RWPE1 (cell line): ENCODE measurements around the gene TMED9.
"Not testable (repeated sequence)": the region's sequence is repeated elsewhere in the genome, so short reads cannot be mapped to it uniquely, and the experiment has no call there.

ENCODE experiments used
- CTCF ChIA-PET: fragments of 350-600 bp; sonication (Branson Sonifier 250); formaldehyde crosslinking; extraction: SDS; loops from one replicate; lab custom pipeline; 2021; lab: Yijun Ruan, JAX
- POLR2A ChIA-PET: fragments of 400-600 bp; formaldehyde crosslinking; extraction: SDS; loops from one replicate; lab custom pipeline; 2020; ENCODE audit warnings: antibody characterized with exemption; ENCODE audit not compliant: low non-redundant PET; lab: Yijun Ruan, JAX
- DNase-seq: peaks from one replicate; pipeline ENCODE4 v3.0.0; 2012; ENCODE audit warnings: low spot score
- H3K27ac ChIP-seq: fragments of 450-650 bp; 2 replicates; pipeline ENCODE4 v1.5.1; 2017
- CTCF ChIP-seq: fragments of 450-650 bp; conservative IDR thresholded peaks from 2 replicates; pipeline ENCODE4 v1.5.1; 2017; ENCODE audit warnings: low read depth, mild to moderate bottlenecking

Gene TMED9

GRCh38 chr5:177610770-177611445 is 18.9 kb downstream of the TMED9 start:
- TF ChIP-seq CTCF, result no peak
- ChIA-PET CTCF (interaction anchor here (0.6 kb wide), 1 partner anchor 10 kb away, joined by 3 read pairs; no protein-coding TSS in a partner anchor), POLR2A (no interaction called here)
- no peak for DNase-seq
- H3K27ac ChIP-seq, result peak overlapping the region; percentile 59

DNA sequence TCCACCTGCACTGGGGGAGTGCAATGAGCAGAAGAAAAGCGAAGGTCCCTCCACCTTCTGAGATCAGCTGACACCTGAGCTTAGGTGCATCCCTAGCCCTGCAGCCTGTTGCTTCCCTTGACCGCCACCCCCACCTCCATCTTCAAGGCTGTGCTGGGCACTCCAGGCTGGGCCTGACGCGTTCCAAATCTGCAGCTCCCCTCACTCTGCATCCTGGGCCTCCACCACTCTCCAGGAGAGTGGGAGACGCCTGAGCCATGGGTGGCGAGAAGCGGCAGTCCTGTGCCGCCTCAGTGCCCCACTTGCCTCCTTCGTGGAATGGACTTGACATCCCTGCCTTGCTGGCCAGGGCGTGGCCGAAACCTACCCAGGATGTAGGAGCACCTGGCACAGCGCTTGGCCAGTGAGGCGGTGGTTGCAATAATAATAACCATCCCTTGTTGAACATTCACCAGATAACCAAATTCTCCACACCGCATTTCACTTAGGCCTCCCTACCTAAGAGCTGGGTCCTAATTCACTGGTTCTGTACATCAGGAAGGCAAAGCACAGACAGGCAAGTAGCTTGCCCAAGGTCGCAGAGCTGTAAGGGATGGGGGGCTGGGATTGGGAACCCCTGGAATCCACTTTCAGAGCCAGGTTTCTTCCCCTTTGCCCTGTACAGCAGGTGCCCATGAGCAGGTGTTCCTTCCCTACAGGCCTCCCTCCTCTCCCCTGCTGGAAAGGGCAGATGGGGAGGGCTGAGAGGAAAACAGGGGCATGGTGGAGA is 19.6 kb downstream of the TMED9 start:
- H3K27ac ChIP-seq, result no peak overlapping the region; the same call in 1 of the 2 replicates
- no peak for TF ChIP-seq CTCF
- no peak for DNase-seq
- CTCF ChIA-PET, result interaction anchor here (0.6 kb wide), 1 partner anchor 376 kb away, joined by 4 read pairs; no protein-coding TSS in a partner anchor
- POLR2A ChIA-PET, result no interaction called here

DNA sequence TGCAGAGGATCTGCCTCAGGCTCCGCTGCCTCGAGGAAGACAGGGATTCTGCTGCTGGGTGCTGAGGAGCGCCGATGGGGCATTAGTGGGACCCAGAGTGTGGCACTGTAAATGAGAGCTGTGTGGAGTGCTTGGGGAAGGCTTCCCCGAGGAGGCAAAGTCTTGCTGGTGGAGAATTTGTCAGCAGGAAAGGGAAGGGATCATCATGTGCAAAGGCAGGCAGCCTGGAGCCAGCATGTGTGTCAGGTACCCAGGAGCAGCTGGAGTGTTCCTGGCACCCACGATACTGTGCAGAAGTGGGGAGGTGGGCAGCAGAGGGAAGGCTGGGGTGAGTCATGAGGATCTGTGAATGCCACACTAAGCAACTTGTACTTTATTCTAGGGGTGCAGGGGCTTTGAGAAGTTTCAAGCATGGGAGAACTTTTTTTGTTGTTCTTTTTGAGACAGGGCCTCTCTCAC is 20.2 kb downstream of the TMED9 start:
- DNase-seq, result no peak
- H3K27ac ChIP-seq, result peak overlapping the region; percentile 6
- POLR2A ChIA-PET, result no interaction called here
- CTCF ChIA-PET, result interaction anchor here (0.6 kb wide), 1 partner anchor 376 kb away, joined by 4 read pairs; no protein-coding TSS in a partner anchor
- no peak for TF ChIP-seq CTCF

DNA sequence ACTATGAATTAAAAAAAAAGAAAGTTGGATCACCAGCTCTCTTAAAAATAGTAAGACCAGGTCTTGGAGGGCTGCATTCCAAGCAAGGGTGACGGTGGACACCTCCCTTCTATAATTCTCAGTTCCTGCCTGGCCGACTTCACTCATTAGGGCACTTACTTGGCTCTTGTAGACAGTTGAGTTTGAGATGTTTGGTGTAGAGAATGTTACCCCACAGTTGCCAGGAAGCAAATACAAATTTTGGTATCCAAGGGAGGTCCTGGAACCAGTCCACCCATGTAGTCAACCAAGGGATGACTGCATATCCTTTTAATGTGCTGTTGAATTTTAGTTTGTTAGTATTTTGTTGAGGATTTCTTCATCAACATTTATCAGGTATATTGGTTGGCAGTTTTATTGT is 28.6 kb downstream of the TMED9 start:
- POLR2A ChIA-PET, result no interaction called here
- no peak for DNase-seq
- no peak overlapping the region for H3K27ac ChIP-seq
- TF ChIP-seq CTCF, result no peak
- CTCF ChIA-PET, result interaction anchor here (0.6 kb wide), 1 partner anchor 10 kb away, joined by 3 read pairs; no protein-coding TSS in a partner anchor

DNA sequence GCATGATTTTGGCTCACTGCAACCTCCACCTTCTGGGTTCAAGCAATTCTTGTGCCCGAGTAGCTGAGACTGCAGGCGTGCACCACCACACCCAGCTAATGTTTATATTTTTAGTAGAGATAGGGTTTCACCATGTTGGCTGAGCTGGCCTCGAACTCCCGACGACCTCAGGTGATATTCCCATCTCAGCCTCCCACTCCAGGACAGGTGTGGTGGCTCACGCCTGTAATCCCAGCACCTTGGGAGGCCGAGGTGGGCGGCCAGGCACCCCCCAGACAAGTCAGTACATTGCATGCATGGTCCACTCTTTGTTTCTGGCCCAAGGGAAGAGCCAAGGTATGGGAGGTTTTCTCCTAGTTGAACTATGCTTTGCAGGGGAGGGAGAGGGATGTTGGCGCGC is 32.2 kb downstream of the TMED9 start:
- CTCF ChIA-PET, result interaction anchor here (0.6 kb wide), 1 partner anchor 28 kb away, joined by 3 read pairs; no protein-coding TSS in a partner anchor
- POLR2A ChIA-PET, DNase-seq: not testable (repeated sequence)

DNA sequence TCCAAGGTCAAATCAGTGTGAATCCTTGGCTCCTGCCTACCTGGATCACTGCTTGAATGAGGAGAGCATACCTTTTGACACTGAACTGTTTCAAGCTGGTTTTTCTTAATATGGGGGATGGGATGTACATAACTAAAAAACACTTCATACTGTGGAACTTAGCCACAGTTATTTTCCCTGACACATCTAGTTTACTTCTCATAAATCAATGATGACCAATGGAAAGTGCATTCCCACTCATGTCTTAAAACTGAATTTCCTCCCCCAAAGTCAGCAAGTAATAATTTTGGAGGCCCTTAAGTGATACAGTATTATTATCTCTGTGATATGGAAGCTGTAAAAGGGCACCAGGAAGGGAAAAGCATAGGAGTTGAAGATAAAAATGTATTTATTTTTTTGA is 38.2 kb downstream of the TMED9 start:
- POLR2A ChIA-PET, CTCF ChIA-PET, H3K27ac ChIP-seq, DNase-seq: not testable (repeated sequence)

More for the DNA sequence above, 32.2 kb downstream of the TMED9 start:
- H3K27ac ChIP-seq, result not testable (repeated sequence)

- H3K27ac ChIP-seq, POLR2A ChIA-PET, CTCF ChIA-PET, DNase-seq: not testable (repeated sequence)
Measured at GRCh38 chr5:177634912-177635311, 42.9 kb downstream of the TMED9 start.

DNA sequence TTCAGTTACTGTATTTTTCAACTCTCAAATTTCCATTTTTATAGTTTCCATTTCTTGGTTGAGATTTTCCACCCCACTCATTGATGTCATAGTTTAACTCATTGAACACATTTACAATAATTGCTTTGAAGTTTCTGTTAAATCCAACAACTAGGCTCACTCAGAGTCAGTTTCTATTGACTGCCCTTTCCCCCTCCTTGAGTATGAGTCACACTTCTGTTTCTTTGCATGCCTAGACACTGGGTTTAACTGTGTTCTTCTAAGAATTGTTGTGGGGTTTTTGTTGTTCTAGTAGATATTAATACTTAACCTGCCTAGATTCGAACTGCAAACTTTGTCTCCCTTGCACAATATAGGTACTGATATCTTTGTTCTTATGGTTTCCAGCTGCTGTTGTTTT is 53.5 kb downstream of the TMED9 start:
- H3K27ac ChIP-seq, CTCF ChIA-PET, POLR2A ChIA-PET, DNase-seq: not testable (repeated sequence)
